ENCODE data around the gene COLEC11. TPM values are rescaled to one million over a fixed set of nuclear protein-coding genes. Genes with fewer than 3 reads are reported as not detected.

The COLEC11 gene
- total and polyA plus RNA-seq, 2 of the 13 experiments (the other 11 are each of a cell fraction or from before 2014, with no cell fraction given), result 1.5 to 3.0 TPM

- TF ChIP-seq MZF1 (CRISPR knock-in tag; IDR thresholded peaks at IDR 0.05; ENCODE audit: borderline replicate concordance), result no peak
- peak; percentile 80 for TF ChIP-seq TFDP1 (CRISPR knock-in tag; IDR thresholded peaks at IDR 0.05; ENCODE audit: borderline replicate concordance)
- no peak for TF ChIP-seq NFE2L1 (CRISPR knock-in tag; IDR thresholded peaks at IDR 0.05; ENCODE audit: borderline replicate concordance)
- TF ChIP-seq ELK4 (CRISPR knock-in tag; IDR thresholded peaks at IDR 0.05; ENCODE audit: borderline replicate concordance), result no peak
- no peak; the same call in 1 of the 2 replicates for TF ChIP-seq TMF1 (CRISPR knock-in tag; IDR thresholded peaks at IDR 0.05; ENCODE audit: low read depth)
- TF ChIP-seq ZSCAN31 (CRISPR knock-in tag; IDR thresholded peaks at IDR 0.05; ENCODE audit: low read depth), result 0 out of 2 replicates have a peak, but pooled peaks have one; percentile 51
- TF ChIP-seq PTBP1 (IDR thresholded peaks at IDR 0.05; ENCODE audit: low read depth, low read length, poor library complexity, severe bottlenecking), result peak; percentile 40
- TF ChIP-seq ZBTB21 (CRISPR knock-in tag; IDR thresholded peaks at IDR 0.05), result no peak
- TF ChIP-seq KLF15 (CRISPR knock-in tag; IDR thresholded peaks at IDR 0.05; ENCODE audit: borderline replicate concordance), result no peak
- TF ChIP-seq NFATC3 (CRISPR knock-in tag; IDR thresholded peaks at IDR 0.05), result no peak
- no peak for TF ChIP-seq ZNF281 (CRISPR knock-in tag; IDR thresholded peaks at IDR 0.05; ENCODE audit: borderline replicate concordance)
- no peak for TF ChIP-seq DBP (CRISPR knock-in tag; IDR thresholded peaks at IDR 0.05; ENCODE audit: not compliant biosample characterization)
- TF ChIP-seq AKAP8 (CRISPR knock-in tag; IDR thresholded peaks at IDR 0.05), result no peak; the same call in 1 of the 2 replicates
- no peak for TF ChIP-seq SP1 (IDR thresholded peaks at IDR 0.05)
- TF ChIP-seq SP1 (CRISPR knock-in tag; IDR thresholded peaks at IDR 0.05), result no peak; the same call in 1 of the 2 replicates
- no peak for TF ChIP-seq TBP (CRISPR knock-in tag; IDR thresholded peaks at IDR 0.05)
- no peak; the same call in 1 of the 2 replicates for TF ChIP-seq U2AF2 (IDR thresholded peaks at IDR 0.05; ENCODE audit: low read depth, low read length)
- no peak for TF ChIP-seq ZNF567 (CRISPR knock-in tag; IDR thresholded peaks at IDR 0.05; ENCODE audit: borderline replicate concordance)
- no peak for TF ChIP-seq ATF3 (CRISPR knock-in tag; IDR thresholded peaks at IDR 0.05)
- TF ChIP-seq HMG20A (CRISPR knock-in tag; IDR thresholded peaks at IDR 0.05; ENCODE audit: borderline replicate concordance), result 0 out of 2 replicates have a peak, but pooled peaks have one; percentile 9
- no peak for TF ChIP-seq TERF1 (CRISPR knock-in tag; IDR thresholded peaks at IDR 0.05)
Observed at GRCh38 chr2:3651691-3652648, 57.1 kb downstream of the COLEC11 start (continued).
